ENCODE measurements around the gene TLL2.

DNA sequence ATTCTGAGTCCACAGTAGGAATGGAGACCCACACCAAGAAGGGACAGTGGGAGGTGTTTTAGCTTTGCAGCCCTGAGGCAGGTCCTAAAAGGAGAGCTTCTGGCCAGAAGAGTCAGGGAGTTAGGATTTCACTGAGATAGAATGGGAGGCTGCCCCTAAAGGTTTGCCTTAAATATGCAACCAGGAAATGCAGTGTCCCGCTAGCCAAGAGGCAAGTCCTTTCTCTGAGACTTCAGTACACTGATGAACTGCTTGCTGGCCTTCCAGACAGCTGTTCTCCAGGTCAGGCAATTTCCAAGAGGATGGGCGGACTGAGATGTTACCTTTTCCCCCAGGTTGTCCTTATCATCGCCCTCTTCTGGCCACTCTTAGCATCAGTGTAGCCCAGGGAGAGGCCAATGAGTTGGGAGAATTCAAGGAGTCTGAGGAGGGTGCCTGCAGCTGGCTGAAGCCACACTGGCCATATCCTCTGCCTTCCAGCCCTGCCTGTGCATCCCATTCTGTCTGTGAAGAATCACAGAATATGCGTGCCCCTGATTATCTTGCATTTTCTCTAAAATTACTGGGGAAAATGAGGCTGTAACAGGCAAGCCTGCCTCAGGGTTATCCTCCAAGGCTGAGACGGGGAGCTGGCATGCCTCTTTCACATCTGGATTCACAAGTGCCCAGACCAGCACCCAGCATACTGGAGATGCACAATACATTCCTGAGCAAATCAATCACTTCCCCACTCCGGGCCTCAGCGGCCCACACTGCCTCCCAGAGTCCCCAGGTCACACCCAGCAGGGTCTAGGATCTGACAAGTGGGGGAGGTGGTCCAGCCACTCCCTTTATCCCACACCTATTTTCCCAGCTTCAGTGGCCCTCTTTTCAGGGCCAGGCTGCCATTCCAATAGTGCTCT, 2.4 kb downstream of the TLL2 start:
- no peak for TF ChIP-seq POLR2A (IDR thresholded peaks at IDR 0.05)
- TF ChIP-seq, protein P1, sequence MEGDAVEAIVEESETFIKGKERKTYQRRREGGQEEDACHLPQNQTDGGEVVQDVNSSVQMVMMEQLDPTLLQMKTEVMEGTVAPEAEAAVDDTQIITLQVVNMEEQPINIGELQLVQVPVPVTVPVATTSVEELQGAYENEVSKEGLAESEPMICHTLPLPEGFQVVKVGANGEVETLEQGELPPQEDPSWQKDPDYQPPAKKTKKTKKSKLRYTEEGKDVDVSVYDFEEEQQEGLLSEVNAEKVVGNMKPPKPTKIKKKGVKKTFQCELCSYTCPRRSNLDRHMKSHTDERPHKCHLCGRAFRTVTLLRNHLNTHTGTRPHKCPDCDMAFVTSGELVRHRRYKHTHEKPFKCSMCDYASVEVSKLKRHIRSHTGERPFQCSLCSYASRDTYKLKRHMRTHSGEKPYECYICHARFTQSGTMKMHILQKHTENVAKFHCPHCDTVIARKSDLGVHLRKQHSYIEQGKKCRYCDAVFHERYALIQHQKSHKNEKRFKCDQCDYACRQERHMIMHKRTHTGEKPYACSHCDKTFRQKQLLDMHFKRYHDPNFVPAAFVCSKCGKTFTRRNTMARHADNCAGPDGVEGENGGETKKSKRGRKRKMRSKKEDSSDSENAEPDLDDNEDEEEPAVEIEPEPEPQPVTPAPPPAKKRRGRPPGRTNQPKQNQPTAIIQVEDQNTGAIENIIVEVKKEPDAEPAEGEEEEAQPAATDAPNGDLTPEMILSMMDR (IDR thresholded peaks at IDR 0.05) = peak in 1 of 3 experiments; percentile 31
